Astrocyte (in vitro differentiated cells and primary cell): Measurements from ENCODE around the gene AQP6. TPM values are rescaled to one million over a fixed set of nuclear protein-coding genes. Genes with fewer than 3 reads are reported as not detected.

Experiments used
- DNase-seq: peaks from one replicate; pipeline ENCODE4 v3.0.0-alpha.2; 2010; ENCODE audit warnings: low read depth
- FAIRE-seq: peaks from 2 replicates; lab custom pipeline; 2011; peaks lifted over from hg19 to GRCh38; lab: Jason Lieb, UNC
- H2AFZ ChIP-seq: 2 replicates; pipeline ENCODE4 v1.6.0; 2012; ENCODE audit warnings: low read depth, low read length, inconsistent platforms
- H3K27ac ChIP-seq: 2 replicates; pipeline ENCODE4 v1.5.1; 2011; ENCODE audit warnings: low read depth, low read length, inconsistent platforms
- H3K27me3 ChIP-seq: 2 replicates; pipeline ENCODE4 v1.6.0; 2011; ENCODE audit warnings: low read length, inconsistent platforms; ENCODE audit not compliant: insufficient read depth
- H3K36me3 ChIP-seq: 2 replicates; pipeline ENCODE4 v1.5.1; 2011; ENCODE audit warnings: low read length, inconsistent platforms; ENCODE audit not compliant: insufficient read depth
- H3K4me1 ChIP-seq: 2 replicates; pipeline ENCODE4 v1.5.1; 2011; ENCODE audit warnings: low read length, inconsistent platforms; ENCODE audit not compliant: insufficient read depth
- H3K4me2 ChIP-seq: 2 replicates; pipeline ENCODE4 v1.6.0; 2012; ENCODE audit warnings: low read length, inconsistent platforms
- H3K4me3 ChIP-seq: 2 replicates; pipeline ENCODE4 v1.5.1; 2011; ENCODE audit warnings: low read depth, mild to moderate bottlenecking, low read length, inconsistent platforms; ENCODE audit not compliant: insufficient read depth
- H3K79me2 ChIP-seq: 2 replicates; pipeline ENCODE4 v1.6.0; 2012; ENCODE audit warnings: mild to moderate bottlenecking, low read length, inconsistent platforms; ENCODE audit not compliant: insufficient read depth
- H3K9ac ChIP-seq: 2 replicates; pipeline ENCODE4 v1.6.0; 2012; ENCODE audit warnings: mild to moderate bottlenecking, low read length, inconsistent platforms
- H3K9me3 ChIP-seq: 2 replicates; pipeline ENCODE4 v1.5.1; 2012; ENCODE audit warnings: low read depth, mild to moderate bottlenecking, low read length, inconsistent platforms; ENCODE audit not compliant: insufficient read depth
- H4K20me1 ChIP-seq: 2 replicates; pipeline ENCODE4 v1.6.0; 2012; ENCODE audit warnings: low read length, inconsistent platforms; ENCODE audit not compliant: insufficient read depth
- H3K27ac Mint-ChIP-seq: one replicate; pipeline ENCODE4 v1.8.0; 2021; ENCODE audit warnings: mild to moderate bottlenecking, mixed read lengths; ENCODE audit not compliant: unreplicated experiment
- H3K27me3 Mint-ChIP-seq: one replicate; pipeline ENCODE4 v1.8.0; 2021; ENCODE audit warnings: low read depth, mixed read lengths; ENCODE audit not compliant: unreplicated experiment
- H3K36me3 Mint-ChIP-seq: one replicate; pipeline ENCODE4 v1.8.0; 2021; ENCODE audit warnings: low read depth, mixed read lengths; ENCODE audit not compliant: unreplicated experiment
- H3K4me1 Mint-ChIP-seq: one replicate; pipeline ENCODE4 v1.8.0; 2021; ENCODE audit warnings: low read depth, mixed read lengths; ENCODE audit not compliant: unreplicated experiment
- H3K4me3 Mint-ChIP-seq: one replicate; pipeline ENCODE4 v1.8.0; 2021; ENCODE audit warnings: mild to moderate bottlenecking, moderate library complexity, mixed read lengths; ENCODE audit not compliant: unreplicated experiment
- H3K9me3 Mint-ChIP-seq: one replicate; pipeline ENCODE4 v1.8.0; 2021; ENCODE audit warnings: mild to moderate bottlenecking, mixed read lengths; ENCODE audit not compliant: unreplicated experiment
- EZH2 ChIP-seq: IDR thresholded peaks from 2 replicates; pipeline ENCODE4 v1.6.1; 2012; ENCODE audit warnings: mild to moderate bottlenecking, low read length, inconsistent platforms; ENCODE audit not compliant: insufficient read depth
- total RNA-seq: library from RNA; stranded (reverse); gene quantifications from 2 replicates; pipeline ENCODE4 v1.2.1, GENCODE V29; 2021
- TF ChIP-seq, protein P1 (sequence below): IDR thresholded peaks from 2 replicates; pipeline ENCODE4 v1.5.1; 2011; ENCODE audit warnings: low read depth, mild to moderate bottlenecking, inconsistent platforms, low read length, moderate library complexity; ENCODE audit not compliant: insufficient read depth

Gene AQP6
- total RNA-seq, 1 donor from 2014 or later = not detected

DNA sequence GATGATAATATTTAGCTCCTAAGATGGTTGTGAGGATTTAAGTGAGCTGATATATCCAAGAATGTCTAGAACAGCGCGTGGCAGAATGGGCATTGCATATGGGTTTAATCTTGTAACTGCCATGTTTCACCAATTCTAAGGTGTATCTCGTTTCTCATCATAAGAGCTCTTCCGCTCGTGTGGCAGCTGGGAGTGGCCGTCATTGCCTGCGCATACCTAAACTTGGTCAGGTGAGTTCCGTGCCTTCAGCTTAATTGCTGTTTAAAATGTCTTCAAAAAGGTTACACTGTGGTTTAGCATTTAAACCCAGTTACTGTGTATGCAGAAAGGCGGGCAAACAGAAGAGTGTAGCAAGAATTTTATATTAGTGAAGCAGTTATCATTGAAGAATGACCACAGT is 26.7 kb upstream of the AQP6 start:
- Mint-ChIP-seq H3K27me3 (peaks cover 41% of the 10 kb centered on the region), H3K9me3 (no peaks in the 10 kb centered on the region), H3K36me3 (no peaks in the 10 kb centered on the region), H3K4me3 (no peak overlapping the region), H3K27ac (no peak overlapping the region), H3K4me1 (peaks cover 3% of the 10 kb centered on the region)
- H2AFZ ChIP-seq = peak overlapping the region; percentile 79
- TF ChIP-seq, protein P1, sequence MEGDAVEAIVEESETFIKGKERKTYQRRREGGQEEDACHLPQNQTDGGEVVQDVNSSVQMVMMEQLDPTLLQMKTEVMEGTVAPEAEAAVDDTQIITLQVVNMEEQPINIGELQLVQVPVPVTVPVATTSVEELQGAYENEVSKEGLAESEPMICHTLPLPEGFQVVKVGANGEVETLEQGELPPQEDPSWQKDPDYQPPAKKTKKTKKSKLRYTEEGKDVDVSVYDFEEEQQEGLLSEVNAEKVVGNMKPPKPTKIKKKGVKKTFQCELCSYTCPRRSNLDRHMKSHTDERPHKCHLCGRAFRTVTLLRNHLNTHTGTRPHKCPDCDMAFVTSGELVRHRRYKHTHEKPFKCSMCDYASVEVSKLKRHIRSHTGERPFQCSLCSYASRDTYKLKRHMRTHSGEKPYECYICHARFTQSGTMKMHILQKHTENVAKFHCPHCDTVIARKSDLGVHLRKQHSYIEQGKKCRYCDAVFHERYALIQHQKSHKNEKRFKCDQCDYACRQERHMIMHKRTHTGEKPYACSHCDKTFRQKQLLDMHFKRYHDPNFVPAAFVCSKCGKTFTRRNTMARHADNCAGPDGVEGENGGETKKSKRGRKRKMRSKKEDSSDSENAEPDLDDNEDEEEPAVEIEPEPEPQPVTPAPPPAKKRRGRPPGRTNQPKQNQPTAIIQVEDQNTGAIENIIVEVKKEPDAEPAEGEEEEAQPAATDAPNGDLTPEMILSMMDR = no peak
- TF ChIP-seq EZH2 = no peak
- H3K36me3 ChIP-seq = no peaks in the 10 kb centered on the region
- peaks cover 3% of the 10 kb centered on the region for H3K4me1 ChIP-seq
- H3K27ac ChIP-seq = no peak overlapping the region
- FAIRE-seq (no peak), DNase-seq (no peak)
- no peak overlapping the region for H3K4me2 ChIP-seq
- no peaks in the 10 kb centered on the region for H3K79me2 ChIP-seq
- no peak overlapping the region for H3K4me3 ChIP-seq
- H3K27me3 ChIP-seq = no peaks in the 10 kb centered on the region
- no peaks in the 10 kb centered on the region for H4K20me1 ChIP-seq
- no peaks in the 10 kb centered on the region for H3K9me3 ChIP-seq
- no peak overlapping the region for H3K9ac ChIP-seq

GRCh38 chr12:49946497-49946896 is 26.2 kb upstream of the AQP6 start:
- no peak for DNase-seq
- no peaks in the 10 kb centered on the region for H3K79me2 ChIP-seq
- Mint-ChIP-seq H3K9me3 (no peaks in the 10 kb centered on the region), H3K27me3 (peaks cover 43% of the 10 kb centered on the region), H3K27ac (no peak overlapping the region), H3K36me3 (no peaks in the 10 kb centered on the region), H3K4me1 (peaks cover 3% of the 10 kb centered on the region), H3K4me3 (no peak overlapping the region)
- no peak overlapping the region for H3K9ac ChIP-seq
- no peaks in the 10 kb centered on the region for H3K9me3 ChIP-seq
- H4K20me1 ChIP-seq = no peaks in the 10 kb centered on the region
- H3K27ac ChIP-seq = no peak overlapping the region
- no peak overlapping the region for H2AFZ ChIP-seq
- H3K4me1 ChIP-seq = peaks cover 3% of the 10 kb centered on the region
- TF ChIP-seq, protein P1 = no peak
- TF ChIP-seq EZH2 = no peak
- H3K27me3 ChIP-seq = no peaks in the 10 kb centered on the region
- no peak overlapping the region for H3K4me3 ChIP-seq
- no peak for FAIRE-seq
- H3K4me2 ChIP-seq = no peak overlapping the region
- no peaks in the 10 kb centered on the region for H3K36me3 ChIP-seq

DNA sequence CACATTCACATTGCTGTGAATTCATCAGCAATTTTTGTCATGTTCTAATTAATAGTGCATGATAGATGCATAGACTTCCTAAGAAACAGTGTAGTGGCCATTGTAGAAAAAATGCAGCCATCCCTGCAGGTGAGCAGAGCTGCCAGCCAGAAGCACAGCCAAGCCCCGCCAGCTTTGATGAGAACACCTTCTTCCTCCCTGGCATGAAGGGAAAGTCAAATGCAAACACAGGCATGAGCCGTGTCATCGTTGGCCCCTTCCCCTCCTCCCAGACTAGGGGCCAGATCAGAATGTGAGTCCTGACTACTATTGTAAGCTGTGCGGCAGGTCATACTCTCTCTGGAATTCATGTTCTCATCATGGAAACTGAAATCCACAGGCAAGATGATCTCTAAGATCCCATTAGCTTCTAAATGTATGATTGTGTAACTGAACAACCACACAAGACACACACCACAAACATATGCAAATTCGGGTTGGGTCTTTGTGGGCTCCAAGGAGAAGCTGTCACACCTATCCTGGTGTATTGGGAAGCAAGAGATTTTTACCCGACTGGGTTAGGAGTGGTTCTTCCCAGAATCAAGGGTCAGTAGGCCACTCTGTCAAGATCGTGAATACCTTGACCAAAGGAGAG is 25.0 kb upstream of the AQP6 start:
- H3K4me3 Mint-ChIP-seq = no peak overlapping the region
- H3K27me3 Mint-ChIP-seq = peaks cover 51% of the 10 kb centered on the region
- Histone ChIP-seq H3K4me1 (peaks cover 3% of the 10 kb centered on the region), H3K9me3 (no peaks in the 10 kb centered on the region), H3K27ac (no peak overlapping the region), H3K4me3 (no peak overlapping the region), H3K27me3 (peaks cover 4% of the 10 kb centered on the region), H3K79me2 (no peaks in the 10 kb centered on the region), H4K20me1 (no peaks in the 10 kb centered on the region), H2AFZ (no peak overlapping the region), H3K36me3 (no peaks in the 10 kb centered on the region), H3K4me2 (no peak overlapping the region), H3K9ac (no peak overlapping the region)
- H3K4me1 Mint-ChIP-seq = peaks cover 3% of the 10 kb centered on the region
- H3K9me3 Mint-ChIP-seq = no peaks in the 10 kb centered on the region
- H3K27ac Mint-ChIP-seq = no peak overlapping the region
- FAIRE-seq (no peak), DNase-seq (no peak)
- no peak for TF ChIP-seq EZH2
- TF ChIP-seq, protein P1 = no peak
- H3K36me3 Mint-ChIP-seq = no peaks in the 10 kb centered on the region
